Testis (tissue), 2 donors: ENCODE results near the gene GRID1.

Experiments used
- CTCF ChIP-seq, 3 experiments: fragments of 450-650 bp in 2 of 3; fragments of 200-600 bp in 1 of 3; sonication (generic) in 1 of 3; IDR thresholded peaks; one replicate each; pipeline ENCODE4 v1.5.1; 2016 to 2019; ENCODE audit warnings: antibody characterized with exemption in 3 of 3, mild to moderate bottlenecking in 2 of 3, moderate library complexity in 1 of 3
- POLR2A ChIP-seq: fragments of 450-650 bp; IDR thresholded peaks from one replicate; pipeline ENCODE4 v1.6.1; 2017; ENCODE audit warnings: antibody characterized with exemption, mild to moderate bottlenecking, moderate library complexity

- no peak for TF ChIP-seq CTCF (IDR thresholded peaks at IDR 0.05)
- no peak for TF ChIP-seq POLR2A
These were observed 239.2 kb downstream of the GRID1 start for GRCh38 chr10:86127274-86127819.
